HG02571 (cell line): ENCODE data around the gene AGAP3.
A peak's percentile ranks its signal among the peaks of the same experiment; 100 is the strongest.

Experiments used
- ATAC-seq: cut with Tn5 transposase; IDR thresholded peaks from one replicate; pipeline ENCODE4 v1.9.1; 2021; ENCODE audit warnings: mild to moderate bottlenecking, moderate library complexity; ENCODE audit not compliant: unreplicated experiment

The AGAP3 gene

GRCh38 chr7:151057989-151058780 lies 28.1 kb upstream of the AGAP3 start:
- peak; percentile 83 for ATAC-seq

GRCh38 chr7:151058781-151059366 lies 27.4 kb upstream of the AGAP3 start:
- no peak for ATAC-seq

GRCh38 chr7:151059367-151060112 lies 26.7 kb upstream of the AGAP3 start, which contains the start of gene SLC4A2:
Gene SLC4A2, plus strand, starts transcription at chr7:151059589. Its CDS starts 2,399 bp downstream, at chr7:151061988.
- ATAC-seq, result peak; percentile 33

- ATAC-seq, result no peak
These were observed 26.2 kb upstream of the AGAP3 start for GRCh38 chr7:151060113-151060415.

GRCh38 chr7:151060416-151061212 lies 25.7 kb upstream of the AGAP3 start:
- no peak for ATAC-seq

GRCh38 chr7:151061213-151062110 lies 24.8 kb upstream of the AGAP3 start:
- ATAC-seq, result no peak

- no peak for ATAC-seq
These were observed 24.2 kb upstream of the AGAP3 start for GRCh38 chr7:151062111-151062398.

- no peak for ATAC-seq
These were observed 23.7 kb upstream of the AGAP3 start for GRCh38 chr7:151062399-151063211.

- ATAC-seq, result no peak
These were observed 23.1 kb upstream of the AGAP3 start for GRCh38 chr7:151063212-151063561.

GRCh38 chr7:151064454-151064853 lies 21.8 kb upstream of the AGAP3 start:
- no peak for ATAC-seq

- no peak for ATAC-seq
These were observed 21.3 kb upstream of the AGAP3 start for GRCh38 chr7:151064993-151065392.

GRCh38 chr7:151065516-151065915 lies 20.8 kb upstream of the AGAP3 start:
- ATAC-seq, result no peak

- no peak for ATAC-seq
These were observed 19.9 kb upstream of the AGAP3 start for GRCh38 chr7:151066273-151066974.

GRCh38 chr7:151068069-151068773 lies 18.1 kb upstream of the AGAP3 start:
- ATAC-seq, result no peak

- ATAC-seq, result no peak
These were observed 16.3 kb upstream of the AGAP3 start for GRCh38 chr7:151069841-151070573.

- ATAC-seq, result no peak
These were observed 15.7 kb upstream of the AGAP3 start for GRCh38 chr7:151070574-151070960.

GRCh38 chr7:151071032-151071866 lies 15.0 kb upstream of the AGAP3 start:
- no peak for ATAC-seq
